OCI-M2 (cell line): ENCODE measurements around the gene CACNA1I.

ENCODE experiments used
- DNase-seq: peaks from one replicate; lab custom pipeline; 2025; ENCODE audit not compliant: unreplicated experiment; lab: John Stamatoyannopoulos, UW

CACNA1I gene

GRCh38 chr22:39714321-39714720, 143.8 kb downstream of the CACNA1I start:
- no peak for DNase-seq

- no peak for DNase-seq
Observed at GRCh38 chr22:39715778-39716495, 145.4 kb downstream of the CACNA1I start.

DNA sequence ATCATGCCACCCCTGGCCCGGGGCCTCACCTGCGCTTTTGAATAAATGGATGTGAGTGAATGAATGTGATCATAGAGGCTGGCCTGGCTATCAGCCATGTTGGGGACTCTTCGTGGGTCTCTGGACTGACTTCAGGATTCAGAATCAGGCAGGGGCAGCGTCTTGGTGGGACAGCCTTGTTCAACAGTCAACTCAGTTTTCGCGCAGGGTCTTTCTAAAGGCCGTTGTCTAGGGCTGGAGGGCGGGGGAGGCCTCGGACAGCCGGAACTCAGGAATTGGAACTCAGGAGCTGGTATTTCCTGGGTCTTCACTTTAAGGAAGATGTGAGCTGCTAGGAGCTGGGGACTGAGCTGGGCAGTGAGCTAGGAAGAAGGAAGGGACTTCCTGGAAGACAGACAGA, 146.0 kb downstream of the CACNA1I start:
- no peak for DNase-seq

GRCh38 chr22:39717099-39717498, 146.5 kb downstream of the CACNA1I start:
- no peak for DNase-seq

DNA sequence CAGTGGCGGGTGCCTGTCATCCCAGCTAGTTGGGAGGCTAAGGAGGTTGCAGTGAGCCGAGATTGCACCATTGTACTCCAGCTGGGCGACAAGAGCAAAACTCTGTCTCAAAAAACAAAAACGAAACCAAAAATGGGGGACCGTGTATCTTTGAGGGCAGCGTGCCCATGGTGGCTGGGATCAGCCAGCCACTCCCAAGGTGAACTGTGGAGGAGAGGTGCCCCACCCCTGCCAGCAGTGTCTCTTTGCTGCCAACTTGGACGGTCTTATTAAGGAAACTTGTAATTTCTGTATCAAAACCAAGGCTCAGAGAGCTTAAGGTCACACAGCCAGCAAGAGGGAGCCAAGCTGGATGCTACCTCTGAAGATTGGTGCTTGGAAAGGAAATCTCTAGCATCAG, 147.7 kb downstream of the CACNA1I start:
- DNase-seq = no peak

DNA sequence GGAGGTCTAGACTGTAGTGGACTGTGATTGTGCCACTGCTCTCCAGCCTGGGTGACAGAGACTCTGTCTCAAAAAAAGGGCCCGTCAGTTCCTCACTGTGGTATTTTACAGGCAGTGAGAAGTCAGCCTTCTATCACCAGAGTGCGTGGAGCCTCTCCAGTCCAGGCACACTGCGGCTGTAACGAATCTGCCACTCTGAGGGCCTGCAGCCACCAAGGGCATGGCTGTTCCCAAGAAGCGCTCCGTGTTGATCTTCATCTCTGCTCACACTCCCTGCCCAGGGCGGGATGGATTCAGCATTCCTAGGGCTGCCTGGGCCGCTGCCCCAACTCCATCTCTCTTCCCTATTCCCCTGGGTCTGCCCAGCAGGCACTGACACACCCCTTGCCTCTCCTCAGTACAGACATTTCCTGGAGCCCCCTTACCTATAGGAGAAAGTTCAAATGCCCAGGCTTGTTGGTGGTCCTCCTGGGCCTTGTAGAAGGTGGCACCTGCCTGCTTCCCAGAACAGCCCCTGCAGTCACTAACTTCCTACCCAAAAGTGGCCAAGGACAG, 148.4 kb downstream of the CACNA1I start:
- DNase-seq = no peak

GRCh38 chr22:39719559-39720450, 149.3 kb downstream of the CACNA1I start:
- DNase-seq = no peak

- no peak for DNase-seq
Observed at GRCh38 chr22:39721206-39722031, 150.9 kb downstream of the CACNA1I start.

- DNase-seq = no peak
Observed at GRCh38 chr22:39722032-39722325, 151.4 kb downstream of the CACNA1I start.

- DNase-seq = no peak
Observed at GRCh38 chr22:39722501-39722900, 151.9 kb downstream of the CACNA1I start.

GRCh38 chr22:39723463-39723862, 152.9 kb downstream of the CACNA1I start:
- no peak for DNase-seq

- no peak for DNase-seq
Observed at GRCh38 chr22:39723899-39724351, 153.4 kb downstream of the CACNA1I start.

- DNase-seq = no peak
Observed at GRCh38 chr22:39724390-39724789, 153.8 kb downstream of the CACNA1I start.

DNA sequence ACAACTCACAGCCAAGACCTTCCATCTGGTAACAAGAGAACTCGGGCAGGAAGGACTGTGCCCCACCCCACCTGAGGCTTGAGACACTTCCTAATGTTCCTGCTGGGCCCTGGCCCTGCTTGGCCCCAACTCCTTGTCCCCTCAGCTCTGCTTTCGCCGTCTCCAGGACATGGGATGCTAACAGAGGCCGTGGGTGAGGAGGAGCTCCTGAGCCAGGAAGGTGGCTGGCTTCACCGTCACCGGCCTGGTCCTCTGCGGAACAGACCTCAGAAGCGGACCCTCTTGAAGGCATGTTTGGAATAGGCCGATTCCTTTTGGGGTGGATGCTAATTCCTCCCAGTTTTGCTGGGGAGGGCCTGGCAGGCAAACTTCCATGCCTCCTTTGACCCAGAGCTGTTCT, 154.3 kb downstream of the CACNA1I start:
- DNase-seq = no peak

DNA sequence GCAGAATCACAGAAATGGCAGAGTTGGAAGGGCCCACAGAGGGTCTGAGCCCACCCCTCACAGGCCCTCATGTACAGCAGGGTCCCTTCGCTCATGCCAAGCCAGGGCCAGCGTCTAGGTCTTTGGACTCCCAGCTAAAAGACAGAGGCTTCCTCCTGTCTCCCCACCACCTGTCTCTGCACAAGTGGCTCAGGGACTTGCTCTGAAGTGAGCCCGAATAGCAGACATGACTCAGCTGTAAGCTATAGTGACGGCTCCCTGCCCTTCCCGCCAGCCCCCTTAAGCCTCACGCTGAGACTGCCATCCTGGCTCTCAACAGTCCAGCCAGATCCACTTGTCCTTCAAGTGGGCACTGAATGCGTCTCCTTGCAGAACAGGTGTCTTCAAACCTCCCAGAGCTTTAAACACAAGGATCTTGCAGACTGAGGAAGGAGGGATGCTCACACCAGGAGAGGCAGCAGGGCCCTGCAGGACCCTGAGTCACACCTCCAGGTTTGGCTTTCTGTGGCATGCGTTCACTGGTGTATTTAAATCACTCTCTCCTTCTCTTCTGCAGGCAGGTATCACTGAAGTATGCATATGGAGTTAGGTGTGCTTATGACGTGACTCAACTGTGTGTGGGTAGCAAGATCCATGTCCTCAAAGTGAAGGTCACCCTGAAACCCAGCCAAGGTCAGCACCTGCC, 154.9 kb downstream of the CACNA1I start:
- DNase-seq = no peak

DNA sequence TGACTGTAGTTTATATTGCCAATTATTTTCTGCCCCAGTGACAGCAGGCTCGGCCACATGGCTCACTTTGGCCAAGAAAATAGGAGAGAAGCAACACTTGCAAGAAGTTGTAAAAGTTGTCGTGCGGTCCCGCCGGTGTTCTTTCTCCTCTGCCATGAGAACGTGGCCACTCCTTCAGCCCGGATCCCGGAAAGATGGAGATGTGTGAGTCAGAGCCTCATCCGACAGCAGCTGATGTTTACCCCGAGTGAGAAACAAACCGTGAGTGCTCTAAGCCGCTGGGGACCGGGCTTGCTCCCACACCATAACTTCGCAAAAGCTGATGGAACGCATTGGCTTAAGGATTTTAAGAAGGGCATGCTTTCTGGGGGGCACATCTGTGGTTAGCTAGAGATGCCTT, 157.0 kb downstream of the CACNA1I start:
- no peak for DNase-seq

DNA sequence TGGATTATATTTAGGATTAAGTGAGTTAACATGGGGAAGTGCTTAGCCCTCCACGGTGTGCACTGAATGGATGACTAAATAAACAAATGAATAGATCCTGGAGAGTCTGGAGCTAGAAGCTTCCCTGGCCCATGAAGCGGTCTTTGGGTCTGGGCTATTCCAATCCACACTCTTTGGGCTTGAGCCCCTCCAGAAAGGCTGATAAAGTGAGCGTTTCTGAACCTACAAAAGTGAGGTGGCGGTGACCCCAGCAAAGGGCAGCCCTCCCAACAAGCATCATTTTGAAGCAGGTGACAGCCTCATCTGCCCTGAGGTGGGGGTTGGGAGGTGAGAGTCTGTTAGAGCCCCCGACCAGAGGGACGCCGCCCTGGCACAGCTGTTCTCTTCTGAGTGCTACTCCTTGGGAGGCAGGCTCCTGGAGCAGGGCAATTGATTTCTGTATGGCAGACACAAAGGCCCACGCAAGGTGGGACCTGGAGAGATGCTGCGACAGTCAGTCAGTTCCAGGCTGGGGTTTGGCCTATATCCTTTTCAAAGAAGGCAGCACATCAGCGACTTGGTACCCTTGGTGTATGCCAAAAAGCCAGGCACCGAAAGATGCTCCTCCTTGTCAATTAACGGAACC, 157.8 kb downstream of the CACNA1I start:
- DNase-seq = no peak

DNA sequence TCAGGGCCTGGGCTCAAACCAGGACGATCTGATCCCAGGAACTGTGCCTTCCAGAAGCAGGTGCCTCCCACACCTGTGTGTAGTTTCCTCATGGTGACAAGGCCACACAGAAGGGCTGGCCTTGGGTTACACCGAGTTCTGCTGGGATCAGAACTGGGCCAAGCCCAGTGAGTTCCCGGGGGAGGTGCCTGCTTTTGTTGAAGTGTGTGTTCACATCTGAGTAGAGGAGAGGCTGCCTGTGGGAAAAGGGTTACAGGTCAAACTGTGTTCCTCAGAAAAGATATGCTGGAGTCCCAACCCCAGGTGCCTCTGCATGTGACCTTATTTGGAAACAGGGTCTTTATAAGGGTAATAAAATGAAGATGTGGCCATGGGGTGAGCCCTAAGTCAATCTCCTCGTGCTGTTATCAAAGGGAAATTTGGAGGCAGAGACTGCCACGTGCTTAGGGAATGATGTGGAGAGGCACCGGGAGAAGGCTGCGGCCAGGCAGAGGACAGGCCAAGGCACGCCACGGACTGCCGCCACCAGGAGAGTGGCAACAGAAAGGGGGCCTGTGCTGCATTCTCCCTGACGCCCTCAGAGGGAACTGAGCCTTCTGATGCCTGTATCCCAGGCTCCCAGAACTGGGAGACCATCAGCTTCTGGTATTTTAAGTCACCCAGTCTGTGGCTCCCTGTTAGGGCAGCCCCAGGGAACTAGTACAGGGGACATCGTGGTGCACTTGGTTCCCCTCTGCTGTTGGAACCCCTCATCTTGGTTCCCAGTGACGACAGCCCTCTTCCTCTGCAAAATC, 158.8 kb downstream of the CACNA1I start:
- no peak for DNase-seq

DNA sequence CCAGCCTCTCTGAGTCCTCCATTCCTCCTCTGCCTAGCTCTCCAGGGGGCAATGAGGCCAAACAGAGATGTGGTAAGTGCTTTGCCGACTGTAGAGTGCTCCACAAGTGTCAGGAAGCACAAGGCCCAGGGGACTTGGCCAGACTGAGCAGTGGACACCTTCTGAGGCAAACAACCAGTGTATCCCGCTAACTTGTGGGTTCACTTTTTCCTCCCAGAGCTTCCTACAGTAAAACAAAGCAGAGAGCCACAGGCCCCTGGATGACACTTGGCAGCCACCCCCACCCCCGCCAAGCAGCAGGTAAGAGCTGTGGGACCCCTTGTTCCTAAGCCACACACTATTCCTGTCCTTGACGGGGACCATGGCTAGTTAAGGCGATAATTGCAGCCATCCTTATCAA, 160.9 kb downstream of the CACNA1I start:
- no peak for DNase-seq
